PC-3 (cell line): Measurements from ENCODE around the gene FKBP1A.

Experiments used
- EZH2 ChIP-seq: fragments of 300-600 bp; sonication (generic); IDR thresholded peaks from one replicate; pipeline ENCODE4 v1.6.1; 2017; ENCODE audit warnings: antibody characterized with exemption, mild to moderate bottlenecking, low read length; ENCODE audit not compliant: unreplicated experiment
- TF ChIP-seq, protein P1 (sequence below): fragments of 300-600 bp; sonication (generic); conservative IDR thresholded peaks from 2 replicates; pipeline ENCODE4 v1.5.1; 2017; ENCODE audit warnings: antibody characterized with exemption, low read depth, mild to moderate bottlenecking, low read length

- TF ChIP-seq, protein P1, sequence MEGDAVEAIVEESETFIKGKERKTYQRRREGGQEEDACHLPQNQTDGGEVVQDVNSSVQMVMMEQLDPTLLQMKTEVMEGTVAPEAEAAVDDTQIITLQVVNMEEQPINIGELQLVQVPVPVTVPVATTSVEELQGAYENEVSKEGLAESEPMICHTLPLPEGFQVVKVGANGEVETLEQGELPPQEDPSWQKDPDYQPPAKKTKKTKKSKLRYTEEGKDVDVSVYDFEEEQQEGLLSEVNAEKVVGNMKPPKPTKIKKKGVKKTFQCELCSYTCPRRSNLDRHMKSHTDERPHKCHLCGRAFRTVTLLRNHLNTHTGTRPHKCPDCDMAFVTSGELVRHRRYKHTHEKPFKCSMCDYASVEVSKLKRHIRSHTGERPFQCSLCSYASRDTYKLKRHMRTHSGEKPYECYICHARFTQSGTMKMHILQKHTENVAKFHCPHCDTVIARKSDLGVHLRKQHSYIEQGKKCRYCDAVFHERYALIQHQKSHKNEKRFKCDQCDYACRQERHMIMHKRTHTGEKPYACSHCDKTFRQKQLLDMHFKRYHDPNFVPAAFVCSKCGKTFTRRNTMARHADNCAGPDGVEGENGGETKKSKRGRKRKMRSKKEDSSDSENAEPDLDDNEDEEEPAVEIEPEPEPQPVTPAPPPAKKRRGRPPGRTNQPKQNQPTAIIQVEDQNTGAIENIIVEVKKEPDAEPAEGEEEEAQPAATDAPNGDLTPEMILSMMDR: no peak
- no peak for TF ChIP-seq EZH2
Measured at GRCh38 chr20:1325173-1326030, 67.5 kb downstream of the FKBP1A start.
